HG03039 (cell line): ENCODE data around the gene ALG12.

Source experiments
- ATAC-seq: cut with Tn5 transposase; IDR thresholded peaks from one replicate; pipeline ENCODE4 v1.9.1; 2021; ENCODE audit warnings: mild to moderate bottlenecking, moderate library complexity; ENCODE audit not compliant: unreplicated experiment

The ALG12 gene

GRCh38 chr22:49894322-49895054 lies 23.8 kb downstream of the ALG12 start:
- no peak for ATAC-seq

- no peak for ATAC-seq
Observed at GRCh38 chr22:49893025-49893424, 25.2 kb downstream of the ALG12 start.

- ATAC-seq: no peak
Observed at GRCh38 chr22:49892226-49892899, 25.9 kb downstream of the ALG12 start.

DNA sequence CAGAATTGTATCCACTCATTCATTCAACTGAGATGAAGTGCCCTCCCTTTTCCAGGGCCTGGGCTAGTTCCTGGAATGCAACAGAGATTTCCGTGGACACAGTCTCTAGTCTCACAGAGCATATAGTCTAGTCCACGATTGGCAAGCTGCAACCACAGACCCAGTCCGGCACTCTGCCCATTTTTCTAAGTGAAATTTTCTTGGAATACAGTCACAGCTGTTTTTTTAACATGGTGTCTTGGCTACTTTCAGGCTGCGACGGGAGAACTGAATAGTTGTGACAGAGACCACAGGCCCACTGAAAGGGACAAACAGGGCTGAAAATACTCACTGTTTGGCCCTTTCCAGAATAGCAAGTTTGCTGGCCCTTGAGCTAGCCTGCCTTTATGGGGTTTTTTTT lies 29.2 kb downstream of the ALG12 start:
- no peak for ATAC-seq

- ATAC-seq: no peak
Observed at GRCh38 chr22:49887702-49888101, 30.5 kb downstream of the ALG12 start.

DNA sequence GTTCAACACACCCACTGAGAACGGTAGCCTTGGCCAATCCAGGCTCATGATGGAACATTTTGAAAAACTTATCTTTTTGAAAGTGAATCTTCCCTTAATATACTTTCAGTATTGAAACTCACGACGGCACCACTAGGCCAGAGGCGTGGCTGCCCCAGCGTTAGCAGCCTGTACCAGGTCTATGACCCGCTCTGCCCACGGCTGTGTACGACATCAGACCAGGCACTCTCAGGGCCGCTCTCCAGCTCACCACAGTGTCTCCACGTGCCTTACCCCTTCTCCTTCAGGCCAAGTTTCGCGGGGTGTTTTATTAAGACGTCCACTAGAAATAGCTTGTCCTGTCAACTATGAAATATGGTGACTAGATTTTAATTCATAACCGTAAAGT lies 31.2 kb downstream of the ALG12 start:
- ATAC-seq: no peak

- no peak for ATAC-seq
Observed at GRCh38 chr22:49886346-49887063, 31.7 kb downstream of the ALG12 start.

- no peak for ATAC-seq
Observed at GRCh38 chr22:49885881-49886280, 32.4 kb downstream of the ALG12 start.

- no peak for ATAC-seq
Observed at GRCh38 chr22:49885281-49885680, 33.0 kb downstream of the ALG12 start.

- ATAC-seq: no peak
Observed at GRCh38 chr22:49884503-49885260, 33.6 kb downstream of the ALG12 start.

DNA sequence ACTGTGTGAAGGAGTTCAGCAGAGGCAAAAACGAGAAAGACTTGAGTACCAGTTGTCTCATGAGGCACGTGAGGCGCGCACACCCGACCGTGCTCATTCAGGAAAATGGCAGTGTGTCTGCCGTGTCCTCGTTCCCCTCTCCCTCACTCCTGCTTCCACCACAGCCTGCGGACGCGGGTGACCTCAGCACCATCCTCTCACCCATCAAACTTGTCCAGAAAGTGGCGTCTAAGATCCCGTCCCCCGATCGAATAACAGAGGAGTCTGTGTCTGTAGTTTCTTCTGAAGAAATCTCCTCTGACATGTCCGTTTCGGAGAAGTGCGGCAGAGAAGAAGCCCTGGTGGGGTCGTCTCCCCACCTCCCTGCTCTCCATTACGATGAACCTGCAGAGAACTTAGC lies 34.2 kb downstream of the ALG12 start:
- no peak for ATAC-seq

- ATAC-seq: no peak
Observed at GRCh38 chr22:49883294-49883640, 35.0 kb downstream of the ALG12 start.

- ATAC-seq: no peak
Observed at GRCh38 chr22:49882519-49883293, 35.5 kb downstream of the ALG12 start.

GRCh38 chr22:49881856-49882255 lies 36.4 kb downstream of the ALG12 start:
- ATAC-seq: no peak

GRCh38 chr22:49880281-49880680 lies 38.0 kb downstream of the ALG12 start:
- no peak for ATAC-seq

GRCh38 chr22:49879871-49880270 lies 38.4 kb downstream of the ALG12 start:
- ATAC-seq: no peak

DNA sequence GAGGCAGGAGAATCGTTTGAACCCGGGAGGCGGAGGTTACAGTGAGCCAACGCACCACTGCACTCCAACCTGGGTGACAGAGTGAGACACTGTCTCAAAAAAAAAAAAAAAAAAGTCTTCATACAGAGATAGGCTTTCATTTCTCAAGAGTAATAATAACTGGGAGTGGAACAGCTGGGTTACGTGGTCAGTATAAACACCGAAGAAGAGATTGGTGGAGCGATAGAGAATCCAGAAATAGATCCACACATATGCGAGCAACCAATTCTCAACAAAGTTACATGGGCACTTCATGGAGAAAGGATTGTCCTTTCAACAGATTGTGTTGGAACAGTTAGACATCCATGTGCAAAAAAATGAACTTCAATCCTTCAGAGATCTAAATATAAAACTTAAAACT lies 40.0 kb downstream of the ALG12 start:
- no peak for ATAC-seq

GRCh38 chr22:49877642-49878041 lies 40.6 kb downstream of the ALG12 start:
- no peak for ATAC-seq

DNA sequence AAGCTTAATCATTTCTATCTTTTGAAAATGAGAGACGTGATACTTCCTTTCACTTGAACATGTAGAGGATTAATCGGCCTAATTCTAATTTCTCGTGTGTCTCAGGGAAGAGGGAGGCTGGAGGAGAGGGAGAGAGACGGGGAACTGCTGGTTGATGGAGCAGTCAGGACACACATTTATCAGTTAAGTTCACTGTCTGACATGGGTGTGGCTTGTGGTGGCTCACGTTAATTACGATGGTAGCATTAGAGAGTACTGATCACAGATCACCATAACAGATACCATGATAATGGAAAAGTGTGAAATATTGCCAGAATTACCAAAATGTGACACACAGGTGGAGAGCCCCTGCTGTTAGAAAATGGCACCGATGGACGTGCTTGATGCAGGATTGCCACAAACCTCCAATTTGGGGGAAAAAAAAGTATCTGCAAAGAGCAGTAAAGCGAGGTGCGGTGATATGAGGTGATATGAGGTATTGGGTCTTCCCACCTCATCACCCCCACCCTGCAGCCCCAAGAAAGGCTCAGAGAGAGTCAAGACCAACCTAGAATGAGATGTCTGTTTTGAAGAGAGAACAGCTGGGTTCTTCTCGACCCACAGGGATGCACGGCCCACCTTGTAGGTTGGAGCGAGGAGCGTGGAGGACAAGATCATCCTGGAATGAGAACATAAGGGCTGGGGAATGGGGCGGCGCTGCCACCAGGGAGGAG lies 44.9 kb downstream of the ALG12 start:
- ATAC-seq: no peak

- no peak for ATAC-seq
Observed at GRCh38 chr22:49872347-49872746, 45.9 kb downstream of the ALG12 start.
